ENCODE data around the gene TACR1. TPM values are rescaled to one million over a fixed set of nuclear protein-coding genes. Genes with fewer than 3 reads are reported as not detected.
"Not testable (repeated sequence)": the region's sequence is repeated elsewhere in the genome, so short reads cannot be mapped to it uniquely, and the experiment has no call there.

TACR1 gene
- total RNA-seq, 1 donor from 2014 or later: not detected

- DNase-seq (ENCODE audit: low spot score): no peak
Observed at GRCh38 chr2:75155115-75155514, 44.2 kb downstream of the TACR1 start.

GRCh38 chr2:75153221-75153620 is 46.1 kb downstream of the TACR1 start:
- no peak overlapping the region for H3K27ac Mint-ChIP-seq

More at GRCh38 chr2:75155115-75155514, 44.2 kb downstream of the TACR1 start:
- Mint-ChIP-seq H3K36me3 (ENCODE audit: low read depth) (no peaks in the 10 kb centered on the region), H3K4me1 (ENCODE audit: low read depth) (no peaks in the 10 kb centered on the region), H3K4me3 (ENCODE audit: low read depth) (no peak overlapping the region), H3K9me3 (no peaks in the 10 kb centered on the region), H3K27ac (no peak overlapping the region), H3K27me3 (ENCODE audit: low read depth) (no peaks in the 10 kb centered on the region)
- intact Hi-C loops (cut with micrococcal nuclease): no loop called here

GRCh38 chr2:75152243-75152642 is 47.1 kb downstream of the TACR1 start:
- H3K4me3 Mint-ChIP-seq (ENCODE audit: low read depth); H3K9me3 Mint-ChIP-seq; H3K27me3 Mint-ChIP-seq (ENCODE audit: low read depth); H3K27ac Mint-ChIP-seq; intact Hi-C loops (cut with micrococcal nuclease); H3K4me1 Mint-ChIP-seq (ENCODE audit: low read depth); H3K36me3 Mint-ChIP-seq (ENCODE audit: low read depth); DNase-seq (ENCODE audit: low spot score): not testable (repeated sequence)

More at GRCh38 chr2:75153221-75153620, 46.1 kb downstream of the TACR1 start:
- Mint-ChIP-seq H3K4me1 (ENCODE audit: low read depth) (no peaks in the 10 kb centered on the region), H3K27me3 (ENCODE audit: low read depth) (no peaks in the 10 kb centered on the region), H3K9me3 (no peaks in the 10 kb centered on the region), H3K4me3 (ENCODE audit: low read depth) (no peak overlapping the region), H3K36me3 (ENCODE audit: low read depth) (no peaks in the 10 kb centered on the region)
- intact Hi-C loops (cut with micrococcal nuclease): no loop called here
- DNase-seq (ENCODE audit: low spot score): no peak

GRCh38 chr2:75147884-75148283 is 51.4 kb downstream of the TACR1 start:
- H3K27ac Mint-ChIP-seq; intact Hi-C loops (cut with micrococcal nuclease): not testable (repeated sequence)

GRCh38 chr2:75146606-75147332 is 52.6 kb downstream of the TACR1 start:
- H3K27ac Mint-ChIP-seq: no peak overlapping the region
- H3K4me3 Mint-ChIP-seq (ENCODE audit: low read depth): no peak overlapping the region
- no peaks in the 10 kb centered on the region for H3K4me1 Mint-ChIP-seq (ENCODE audit: low read depth)
- H3K36me3 Mint-ChIP-seq (ENCODE audit: low read depth): no peaks in the 10 kb centered on the region
- DNase-seq (ENCODE audit: low spot score): no peak
- intact Hi-C loops (cut with micrococcal nuclease): no loop called here
- H3K27me3 Mint-ChIP-seq (ENCODE audit: low read depth): no peaks in the 10 kb centered on the region
- no peaks in the 10 kb centered on the region for H3K9me3 Mint-ChIP-seq

More at GRCh38 chr2:75147884-75148283, 51.4 kb downstream of the TACR1 start:
- not testable (repeated sequence) for H3K4me1 Mint-ChIP-seq (ENCODE audit: low read depth); H3K27me3 Mint-ChIP-seq (ENCODE audit: low read depth); H3K36me3 Mint-ChIP-seq (ENCODE audit: low read depth); H3K9me3 Mint-ChIP-seq; DNase-seq (ENCODE audit: low spot score); H3K4me3 Mint-ChIP-seq (ENCODE audit: low read depth)

GRCh38 chr2:75146221-75146605 is 53.1 kb downstream of the TACR1 start:
- DNase-seq (ENCODE audit: low spot score); H3K27ac Mint-ChIP-seq; H3K36me3 Mint-ChIP-seq (ENCODE audit: low read depth); H3K4me1 Mint-ChIP-seq (ENCODE audit: low read depth); H3K9me3 Mint-ChIP-seq; H3K27me3 Mint-ChIP-seq (ENCODE audit: low read depth); intact Hi-C loops (cut with micrococcal nuclease); H3K4me3 Mint-ChIP-seq (ENCODE audit: low read depth): not testable (repeated sequence)

GRCh38 chr2:75142081-75142480 is 57.2 kb downstream of the TACR1 start:
- intact Hi-C loops (cut with micrococcal nuclease): no loop called here
- Mint-ChIP-seq H3K4me3 (ENCODE audit: low read depth) (no peak overlapping the region), H3K4me1 (ENCODE audit: low read depth) (no peaks in the 10 kb centered on the region), H3K36me3 (ENCODE audit: low read depth) (no peaks in the 10 kb centered on the region), H3K27ac (no peak overlapping the region), H3K9me3 (no peaks in the 10 kb centered on the region), H3K27me3 (ENCODE audit: low read depth) (peaks cover 7% of the 10 kb centered on the region)
- no peak for DNase-seq (ENCODE audit: low spot score)

GRCh38 chr2:75140288-75140687 is 59.0 kb downstream of the TACR1 start:
- no peak for DNase-seq (ENCODE audit: low spot score)
- Mint-ChIP-seq H3K27ac (no peak overlapping the region), H3K36me3 (ENCODE audit: low read depth) (no peaks in the 10 kb centered on the region), H3K4me1 (ENCODE audit: low read depth) (no peaks in the 10 kb centered on the region), H3K9me3 (no peaks in the 10 kb centered on the region), H3K27me3 (ENCODE audit: low read depth) (peaks cover 7% of the 10 kb centered on the region), H3K4me3 (ENCODE audit: low read depth) (no peak overlapping the region)
- intact Hi-C loops (cut with micrococcal nuclease): no loop called here

GRCh38 chr2:75139171-75139570 is 60.1 kb downstream of the TACR1 start:
- Mint-ChIP-seq H3K4me3 (ENCODE audit: low read depth) (no peak overlapping the region), H3K4me1 (ENCODE audit: low read depth) (no peaks in the 10 kb centered on the region), H3K9me3 (no peaks in the 10 kb centered on the region), H3K36me3 (ENCODE audit: low read depth) (no peaks in the 10 kb centered on the region), H3K27me3 (ENCODE audit: low read depth) (peaks cover 7% of the 10 kb centered on the region), H3K27ac (no peak overlapping the region)
- intact Hi-C loops (cut with micrococcal nuclease): no loop called here
- no peak for DNase-seq (ENCODE audit: low spot score)

- H3K4me3 Mint-ChIP-seq (ENCODE audit: low read depth): no peak overlapping the region
- intact Hi-C loops (cut with micrococcal nuclease): no loop called here
- H3K27ac Mint-ChIP-seq: no peak overlapping the region
- H3K27me3 Mint-ChIP-seq (ENCODE audit: low read depth): peaks cover 7% of the 10 kb centered on the region
- H3K36me3 Mint-ChIP-seq (ENCODE audit: low read depth): no peaks in the 10 kb centered on the region
- no peaks in the 10 kb centered on the region for H3K4me1 Mint-ChIP-seq (ENCODE audit: low read depth)
- H3K9me3 Mint-ChIP-seq: no peaks in the 10 kb centered on the region
- no peak for DNase-seq (ENCODE audit: low spot score)
Observed at GRCh38 chr2:75138528-75138927, 60.8 kb downstream of the TACR1 start.

- H3K9me3 Mint-ChIP-seq: no peaks in the 10 kb centered on the region
- H3K36me3 Mint-ChIP-seq (ENCODE audit: low read depth): no peaks in the 10 kb centered on the region
- intact Hi-C loops (cut with micrococcal nuclease): no loop called here
- no peak overlapping the region for H3K4me3 Mint-ChIP-seq (ENCODE audit: low read depth)
- peaks cover 4% of the 10 kb centered on the region for H3K27me3 Mint-ChIP-seq (ENCODE audit: low read depth)
- H3K4me1 Mint-ChIP-seq (ENCODE audit: low read depth): no peaks in the 10 kb centered on the region
- H3K27ac Mint-ChIP-seq: no peak overlapping the region
- DNase-seq (ENCODE audit: low spot score): no peak
Observed at GRCh38 chr2:75135776-75136400, 63.4 kb downstream of the TACR1 start.

- intact Hi-C loops (cut with micrococcal nuclease): no loop called here
- no peak for DNase-seq (ENCODE audit: low spot score)
Observed at GRCh38 chr2:75134860-75135259, 64.5 kb downstream of the TACR1 start.

More at GRCh38 chr2:75134860-75135259, 64.5 kb downstream of the TACR1 start:
- Mint-ChIP-seq H3K27ac (no peak overlapping the region), H3K9me3 (no peaks in the 10 kb centered on the region), H3K4me3 (ENCODE audit: low read depth) (no peak overlapping the region), H3K36me3 (ENCODE audit: low read depth) (no peaks in the 10 kb centered on the region), H3K4me1 (ENCODE audit: low read depth) (no peaks in the 10 kb centered on the region), H3K27me3 (ENCODE audit: low read depth) (peaks cover 4% of the 10 kb centered on the region)
